Measurements from ENCODE around the gene SPTLC2. TPM values are rescaled to one million over a fixed set of nuclear protein-coding genes. Genes with fewer than 3 reads are reported as not detected.

The SPTLC2 gene
- total and polyA plus RNA-seq, 5 donors: 4.8 to 15.8 (median 11.8) TPM

DNA sequence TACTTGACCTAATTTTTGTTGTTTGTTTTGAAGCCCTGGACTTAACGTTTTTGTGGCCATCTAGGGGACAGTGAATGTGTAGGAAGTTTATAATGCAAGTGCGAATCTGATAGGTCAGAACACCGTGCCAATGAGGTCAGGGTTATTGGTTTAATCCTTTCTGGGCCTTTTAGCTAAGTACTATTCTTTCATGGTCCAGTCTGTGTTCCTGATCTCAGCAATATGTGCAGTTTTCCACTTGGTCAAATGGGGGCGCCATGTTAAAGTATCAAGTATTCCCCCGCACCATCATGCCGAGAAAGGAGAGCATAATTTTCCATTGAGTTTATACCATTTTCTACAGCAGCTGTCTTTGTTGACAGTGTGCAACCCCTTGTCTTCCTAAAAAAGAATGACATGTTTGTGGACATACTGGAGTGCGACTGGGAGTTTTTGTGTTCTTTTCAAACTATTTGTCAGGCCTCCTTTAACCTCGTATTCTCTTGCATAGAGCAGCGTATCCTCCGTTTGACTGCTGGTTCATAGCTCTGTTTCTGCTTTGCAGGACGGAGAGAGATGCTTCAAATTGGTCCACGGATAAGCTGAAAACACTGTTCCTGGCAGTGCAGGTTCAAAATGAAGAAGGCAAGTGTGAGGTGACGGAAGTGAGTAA lies 157.2 kb downstream of the SPTLC2 start:
- Histone ChIP-seq H3K27ac (ENCODE audit: low read length) (no peak overlapping the region), H3K4me1 (ENCODE audit: control insufficient read depth, insufficient read depth, low read length) (no peaks in the 10 kb centered on the region), H3K9me3 (ENCODE audit: control insufficient read depth, low read length) (no peaks in the 10 kb centered on the region), H3K27me3 (ENCODE audit: control insufficient read depth, insufficient read depth) (no peaks in the 10 kb centered on the region), H3K4me3 (ENCODE audit: low read length) (peak overlapping the region; percentile 82)
- peak in 1 of 3 donors; percentile 41 for DNase-seq
- ATAC-seq: no peak
- intact Hi-C loops (cut with DNase I): loop anchor here in 2 of 4 donors (5.0 to 10.0 kb wide), 2 partner anchors 86 to 137 kb away; partner anchors contain the start of genes GSTZ1 (in 1 of the 2) and POMT2 (in 1 of the 2)
- WGBS: 38% methylated on average over 13 of the region's 13 CpGs

GRCh38 chr14:77458249-77458950 lies 158.0 kb downstream of the SPTLC2 start:
- peak in 1 of 3 donors; percentile 26 for DNase-seq
- WGBS: under 1% methylated on average over 29 of the region's 29 CpGs
- Histone ChIP-seq H3K9me3 (ENCODE audit: control insufficient read depth, low read length) (no peaks in the 10 kb centered on the region), H3K4me1 (ENCODE audit: control insufficient read depth, insufficient read depth, low read length) (no peaks in the 10 kb centered on the region), H3K27ac (ENCODE audit: low read length) (peak overlapping the region; percentile 95), H3K4me3 (ENCODE audit: low read length) (peak overlapping the region; percentile 82), H3K27me3 (ENCODE audit: control insufficient read depth, insufficient read depth) (no peaks in the 10 kb centered on the region)
- ATAC-seq: peak; percentile 5 to 56
- intact Hi-C loops (cut with DNase I): loop anchor here in 2 of 4 donors (5.0 to 10.0 kb wide), 2 partner anchors 86 to 136 kb away; partner anchors contain the start of genes GSTZ1 (in 1 of the 2) and POMT2 (in 1 of the 2)

DNA sequence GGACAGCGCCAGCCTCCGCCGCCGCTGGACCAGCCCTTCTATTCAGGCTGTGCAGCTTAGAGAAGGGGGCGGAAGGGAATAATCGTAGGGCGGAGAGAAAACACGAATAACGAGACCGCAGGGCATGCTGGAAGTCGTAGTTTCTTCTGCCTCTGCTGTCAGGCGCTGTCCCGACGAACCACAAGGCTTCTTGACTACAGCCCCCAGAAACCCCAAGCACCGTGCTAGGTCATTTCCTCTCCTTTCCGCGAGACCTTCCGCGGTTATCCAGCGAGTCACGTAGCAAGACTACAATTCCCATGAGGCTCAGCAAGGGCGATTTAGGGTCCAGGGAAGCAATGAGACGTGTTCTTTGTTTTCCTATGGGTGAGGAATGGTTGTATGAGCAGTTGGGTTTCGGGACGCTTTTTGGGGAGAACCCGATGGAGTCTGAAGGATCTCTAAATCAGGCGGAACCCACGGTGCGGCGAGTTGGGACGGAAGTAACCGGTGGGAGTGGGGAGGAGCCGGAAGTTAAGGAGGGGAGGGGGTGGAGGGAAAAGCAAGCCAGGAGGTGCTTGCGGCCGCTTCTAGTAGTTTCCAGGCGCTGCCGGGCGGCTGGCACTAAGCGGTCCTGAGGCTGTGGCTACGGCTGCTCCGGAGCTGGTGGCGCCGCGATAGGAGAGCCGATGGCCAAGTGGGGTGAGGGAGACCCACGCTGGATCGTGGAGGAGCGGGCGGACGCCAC lies 158.8 kb downstream of the SPTLC2 start, which contains the start of the genes AHSA1 and VIPAS39:
Gene AHSA1, plus strand, starts transcription at position 572 of the 727 bp plus-strand sequence. Its CDS starts 97 bp downstream, at position 669.
Gene VIPAS39, minus strand, starts transcription at position 80 of the 727 bp plus-strand sequence. CDS start 3,499 bp downstream, outside the sequence.
- Histone ChIP-seq H3K27ac (ENCODE audit: low read length) (peak within 1 kb of the TSS; percentile 95), H3K4me1 (ENCODE audit: control insufficient read depth, insufficient read depth, low read length) (no peaks in the 10 kb centered on the region), H3K9me3 (ENCODE audit: control insufficient read depth, low read length) (no peaks in the 10 kb centered on the region), H3K4me3 (ENCODE audit: low read length) (peak within 1 kb of the TSS; percentile 82), H3K27me3 (ENCODE audit: control insufficient read depth, insufficient read depth) (no peaks in the 10 kb centered on the region)
- peak; percentile 95 to 97 (median 95) for DNase-seq
- ATAC-seq: peak; percentile 99
- intact Hi-C loops (cut with DNase I): loop anchor here in 2 of 4 donors (5.0 to 10.0 kb wide), 2 partner anchors 87 to 135 kb away; partner anchors contain the start of genes GSTZ1 (in 1 of the 2) and POMT2 (in 1 of the 2)
- under 1% methylated on average over 50 of the region's 50 CpGs for WGBS

DNA sequence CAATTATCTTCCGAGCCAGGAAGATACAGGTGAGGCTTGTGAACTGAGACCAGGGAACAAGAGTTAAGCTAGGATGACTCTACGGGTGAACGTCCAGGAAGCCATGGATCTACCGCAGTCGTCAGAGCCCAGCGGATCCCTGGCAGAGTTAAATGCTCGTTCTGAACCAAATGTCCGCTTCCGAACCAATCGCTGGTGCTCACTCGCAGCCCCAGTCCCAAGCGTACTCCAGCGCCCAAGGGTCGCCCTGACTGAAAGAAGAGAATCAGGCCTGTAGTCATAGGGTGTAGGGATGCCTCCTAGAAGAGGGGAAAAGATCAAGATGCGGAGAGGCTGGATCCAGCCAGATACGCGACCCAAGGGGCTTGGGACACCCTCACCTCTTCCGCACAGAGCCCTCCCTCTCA lies 159.3 kb downstream of the SPTLC2 start:
- Histone ChIP-seq H3K27me3 (ENCODE audit: control insufficient read depth, insufficient read depth) (no peaks in the 10 kb centered on the region), H3K4me3 (ENCODE audit: low read length) (peak overlapping the region; percentile 82), H3K4me1 (ENCODE audit: control insufficient read depth, insufficient read depth, low read length) (no peaks in the 10 kb centered on the region), H3K27ac (ENCODE audit: low read length) (peak overlapping the region; percentile 32), H3K9me3 (ENCODE audit: control insufficient read depth, low read length) (no peaks in the 10 kb centered on the region)
- no peak for DNase-seq
- whole genome bisulfite sequencing: under 1% methylated on average over 18 of the region's 18 CpGs
- no peak for ATAC-seq
- intact Hi-C loops (cut with DNase I): loop anchor here in 2 of 4 donors (5.0 to 10.0 kb wide), 2 partner anchors 88 to 135 kb away; partner anchors contain the start of genes GSTZ1 (in 1 of the 2) and POMT2 (in 1 of the 2)

Other genes with a start within 250 kb of the SPTLC2 start
- 1 to 10 TPM; 6.4 to 7.5 (median 6.7) TPM for gene TMED8, start 239.5 kb downstream of the SPTLC2 start, total RNA-seq
- gene TMED8, start 239.5 kb downstream of the SPTLC2 start, polyA plus RNA-seq: 2.4 TPM
- gene SAMD15, start 239.3 kb downstream of the SPTLC2 start, total RNA-seq: under 1 TPM in 3 of 4 donors, not detected in 1; 0.24 to 0.49 (median 0.39) TPM
- 0.07 TPM for gene SAMD15, start 239.3 kb downstream of the SPTLC2 start, polyA plus RNA-seq
- gene NOXRED1, start 193.1 kb downstream of the SPTLC2 start, total RNA-seq: under 1 TPM in 2 of 4 donors, not detected in 2; 0.24 to 0.31 TPM
- 0.09 TPM for gene NOXRED1, start 193.1 kb downstream of the SPTLC2 start, polyA plus RNA-seq
- 10 to 100 TPM; 10.6 to 14.7 (median 11.9) TPM for gene VIPAS39, start 159.0 kb downstream of the SPTLC2 start, total RNA-seq
- gene VIPAS39, start 159.0 kb downstream of the SPTLC2 start, polyA plus RNA-seq: 8.5 TPM
- gene AHSA1, start 158.5 kb downstream of the SPTLC2 start, total RNA-seq: 100 to 1,000 TPM; 115 to 211 (median 175) TPM
- gene AHSA1, start 158.5 kb downstream of the SPTLC2 start, polyA plus RNA-seq: 188 TPM
- gene ISM2, start 117.8 kb downstream of the SPTLC2 start, total RNA-seq: not detected
- gene ISM2, start 117.8 kb downstream of the SPTLC2 start, polyA plus RNA-seq: not detected
- 10 to 100 TPM in 2 of 4 donors, 1 to 10 TPM in 2; 7.2 to 10.5 (median 9.9) TPM for gene ALKBH1, start 91.4 kb upstream of the SPTLC2 start, total RNA-seq
- gene ALKBH1, start 91.4 kb upstream of the SPTLC2 start, polyA plus RNA-seq: 8.3 TPM
- 100 to 1,000 TPM; 152 to 167 (median 154) TPM for gene SLIRP, start 91.5 kb upstream of the SPTLC2 start, total RNA-seq
- 610 TPM for gene SLIRP, start 91.5 kb upstream of the SPTLC2 start, polyA plus RNA-seq
- gene SNW1, start 144.5 kb upstream of the SPTLC2 start, total RNA-seq: 10 to 100 TPM; 45.9 to 67.1 (median 56.0) TPM
- gene SNW1, start 144.5 kb upstream of the SPTLC2 start, polyA plus RNA-seq: 38.2 TPM
- 10 to 100 TPM in 2 of 4 donors, 1 to 10 TPM in 2; 5.5 to 11.8 (median 9.8) TPM for gene ADCK1, start 183.5 kb upstream of the SPTLC2 start, total RNA-seq
- 8.0 TPM for gene ADCK1, start 183.5 kb upstream of the SPTLC2 start, polyA plus RNA-seq